Hair follicular keratinocyte (primary cell): Measurements from ENCODE around the gene ATRNL1. TPM values are rescaled to one million over a fixed set of nuclear protein-coding genes. Genes with fewer than 3 reads are reported as not detected.

Source experiments
- total RNA-seq: library from RNA; depleted of rRNA; stranded (reverse); fragments of >200 nt; gene quantifications from 2 replicates; pipeline ENCODE4 v1.2.3, GENCODE V29; 2015

Gene ATRNL1, protein sequence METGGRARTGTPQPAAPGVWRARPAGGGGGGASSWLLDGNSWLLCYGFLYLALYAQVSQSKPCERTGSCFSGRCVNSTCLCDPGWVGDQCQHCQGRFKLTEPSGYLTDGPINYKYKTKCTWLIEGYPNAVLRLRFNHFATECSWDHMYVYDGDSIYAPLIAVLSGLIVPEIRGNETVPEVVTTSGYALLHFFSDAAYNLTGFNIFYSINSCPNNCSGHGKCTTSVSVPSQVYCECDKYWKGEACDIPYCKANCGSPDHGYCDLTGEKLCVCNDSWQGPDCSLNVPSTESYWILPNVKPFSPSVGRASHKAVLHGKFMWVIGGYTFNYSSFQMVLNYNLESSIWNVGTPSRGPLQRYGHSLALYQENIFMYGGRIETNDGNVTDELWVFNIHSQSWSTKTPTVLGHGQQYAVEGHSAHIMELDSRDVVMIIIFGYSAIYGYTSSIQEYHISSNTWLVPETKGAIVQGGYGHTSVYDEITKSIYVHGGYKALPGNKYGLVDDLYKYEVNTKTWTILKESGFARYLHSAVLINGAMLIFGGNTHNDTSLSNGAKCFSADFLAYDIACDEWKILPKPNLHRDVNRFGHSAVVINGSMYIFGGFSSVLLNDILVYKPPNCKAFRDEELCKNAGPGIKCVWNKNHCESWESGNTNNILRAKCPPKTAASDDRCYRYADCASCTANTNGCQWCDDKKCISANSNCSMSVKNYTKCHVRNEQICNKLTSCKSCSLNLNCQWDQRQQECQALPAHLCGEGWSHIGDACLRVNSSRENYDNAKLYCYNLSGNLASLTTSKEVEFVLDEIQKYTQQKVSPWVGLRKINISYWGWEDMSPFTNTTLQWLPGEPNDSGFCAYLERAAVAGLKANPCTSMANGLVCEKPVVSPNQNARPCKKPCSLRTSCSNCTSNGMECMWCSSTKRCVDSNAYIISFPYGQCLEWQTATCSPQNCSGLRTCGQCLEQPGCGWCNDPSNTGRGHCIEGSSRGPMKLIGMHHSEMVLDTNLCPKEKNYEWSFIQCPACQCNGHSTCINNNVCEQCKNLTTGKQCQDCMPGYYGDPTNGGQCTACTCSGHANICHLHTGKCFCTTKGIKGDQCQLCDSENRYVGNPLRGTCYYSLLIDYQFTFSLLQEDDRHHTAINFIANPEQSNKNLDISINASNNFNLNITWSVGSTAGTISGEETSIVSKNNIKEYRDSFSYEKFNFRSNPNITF (N-terminal part only)
- total RNA-seq: not detected in 2 replicates

GRCh38 chr10:115093286-115093775, at the start of gene ATRNL1:
Gene ATRNL1 (plus strand): TSS chr10:115093365. CDS start chr10:115093751, 386 bp downstream.

Other genes with a start within 250 kb of the ATRNL1 start
- 16.9 and 25.3 TPM in 2 replicates for gene TRUB1, start 155.2 kb upstream of the ATRNL1 start, total RNA-seq